ENCODE data around the gene GNL3L. TPM values are rescaled to one million over a fixed set of nuclear protein-coding genes. Genes with fewer than 3 reads are reported as not detected.
"Not testable (repeated sequence)": the region's sequence is repeated elsewhere in the genome, so short reads cannot be mapped to it uniquely, and the experiment has no call there.

The GNL3L gene
- total and polyA plus RNA-seq, 4 donors, result 8.1 to 23.7 (median 21.1) TPM

DNA sequence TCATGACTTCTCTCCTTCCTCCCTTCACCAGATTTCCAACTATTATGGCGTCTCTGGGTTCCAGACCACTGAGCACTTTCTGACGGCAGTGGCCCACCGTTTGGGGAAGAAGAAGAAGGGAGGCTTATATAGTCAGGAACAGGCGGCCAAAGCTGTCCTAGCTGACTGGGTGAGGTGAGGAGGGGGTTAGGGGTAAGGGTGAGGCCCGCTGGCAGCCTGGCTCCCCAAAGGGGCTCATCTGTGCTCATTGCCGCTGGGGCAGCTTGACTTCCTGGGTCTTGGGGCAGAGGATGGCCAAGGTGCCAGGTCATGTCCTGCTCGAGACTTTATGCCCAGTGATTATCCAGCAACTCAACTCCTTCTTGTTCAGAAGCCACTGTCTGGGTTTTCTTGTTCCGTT is 21.8 kb downstream of the GNL3L start:
- Histone ChIP-seq H3K4me1 (ENCODE audit: control insufficient read depth, insufficient read depth, low read length) (no peaks in the 10 kb centered on the region), H3K27me3 (ENCODE audit: control insufficient read depth, insufficient read depth, low read length) (no peaks in the 10 kb centered on the region), H3K9me3 (ENCODE audit: control insufficient read depth, insufficient read depth, low read length) (no peaks in the 10 kb centered on the region), H3K36me3 (ENCODE audit: control insufficient read depth, insufficient read depth, low read length) (peaks cover 58% of the 10 kb centered on the region), H3K27ac (ENCODE audit: low read depth, low read length) (no peak overlapping the region), H3K4me3 (ENCODE audit: low read depth, low read length) (no peak overlapping the region)
- 89% methylated on average over 7 of the region's 8 CpGs for WGBS (ENCODE audit: insufficient coverage)
- DNase-seq (ENCODE audit: low read depth in 4 of 6, low spot score in 6 of 6), result no peak

DNA sequence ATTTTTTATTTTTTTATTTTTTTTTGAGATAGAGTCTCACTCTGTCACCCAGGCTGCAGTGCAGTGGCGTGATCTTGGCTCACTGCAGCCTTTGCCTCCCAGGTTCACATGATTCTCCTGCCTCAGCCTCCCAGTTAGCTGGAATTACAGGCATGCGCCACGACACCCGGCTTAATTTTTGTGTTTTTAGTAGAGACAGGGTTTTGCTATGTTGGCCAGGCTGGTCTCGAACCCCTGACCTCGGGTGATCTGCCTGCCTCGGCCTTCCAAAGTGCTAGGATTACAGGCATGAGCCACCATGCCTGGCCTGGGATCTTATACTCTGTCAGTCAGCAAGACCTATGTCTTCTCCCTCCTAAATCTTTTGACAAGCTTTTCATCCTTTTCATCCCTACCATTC is 25.0 kb downstream of the GNL3L start:
- DNase-seq (ENCODE audit: low read depth in 4 of 6, low spot score in 6 of 6); H3K27me3 ChIP-seq (ENCODE audit: control insufficient read depth, insufficient read depth, low read length); H3K27ac ChIP-seq (ENCODE audit: low read depth, low read length); H3K9me3 ChIP-seq (ENCODE audit: control insufficient read depth, insufficient read depth, low read length); H3K4me3 ChIP-seq (ENCODE audit: low read depth, low read length); H3K4me1 ChIP-seq (ENCODE audit: control insufficient read depth, insufficient read depth, low read length): not testable (repeated sequence)
- peaks cover 46% of the 10 kb centered on the region for H3K36me3 ChIP-seq (ENCODE audit: control insufficient read depth, insufficient read depth, low read length)
- WGBS (ENCODE audit: insufficient coverage), result 94% methylated on average over 4 of the region's 7 CpGs

DNA sequence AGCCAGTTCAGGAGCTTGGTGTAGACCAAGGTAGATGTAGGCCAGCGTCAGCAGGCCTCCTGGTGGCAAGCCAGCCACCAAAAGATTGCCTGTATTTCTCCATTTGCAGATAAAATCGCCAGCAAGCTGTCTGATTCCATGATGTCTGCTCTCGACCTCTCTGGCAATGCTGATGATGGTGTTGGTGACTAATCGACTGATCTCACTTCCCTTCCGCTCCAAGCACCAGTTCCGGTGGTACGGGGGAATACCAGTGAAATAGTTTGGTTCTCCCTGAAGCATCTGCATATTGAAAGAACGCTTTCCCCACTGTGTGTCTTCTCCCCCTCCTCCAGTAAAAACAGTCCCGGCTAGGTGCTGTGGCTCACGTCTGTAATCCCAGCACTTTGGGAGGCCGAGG is 30.4 kb downstream of the GNL3L start:
- no peak for DNase-seq (ENCODE audit: low read depth in 4 of 6, low spot score in 6 of 6)
- 74% methylated on average over 3 of the region's 11 CpGs for WGBS (ENCODE audit: insufficient coverage)
- H3K36me3 ChIP-seq (ENCODE audit: control insufficient read depth, insufficient read depth, low read length), result peaks cover 45% of the 10 kb centered on the region
- no peaks in the 10 kb centered on the region for H3K9me3 ChIP-seq (ENCODE audit: control insufficient read depth, insufficient read depth, low read length)
- H3K27me3 ChIP-seq (ENCODE audit: control insufficient read depth, insufficient read depth, low read length), result no peaks in the 10 kb centered on the region
- no peak overlapping the region for H3K27ac ChIP-seq (ENCODE audit: low read depth, low read length)
- H3K4me1 ChIP-seq (ENCODE audit: control insufficient read depth, insufficient read depth, low read length), result no peaks in the 10 kb centered on the region
- H3K4me3 ChIP-seq (ENCODE audit: low read depth, low read length), result no peak overlapping the region

DNA sequence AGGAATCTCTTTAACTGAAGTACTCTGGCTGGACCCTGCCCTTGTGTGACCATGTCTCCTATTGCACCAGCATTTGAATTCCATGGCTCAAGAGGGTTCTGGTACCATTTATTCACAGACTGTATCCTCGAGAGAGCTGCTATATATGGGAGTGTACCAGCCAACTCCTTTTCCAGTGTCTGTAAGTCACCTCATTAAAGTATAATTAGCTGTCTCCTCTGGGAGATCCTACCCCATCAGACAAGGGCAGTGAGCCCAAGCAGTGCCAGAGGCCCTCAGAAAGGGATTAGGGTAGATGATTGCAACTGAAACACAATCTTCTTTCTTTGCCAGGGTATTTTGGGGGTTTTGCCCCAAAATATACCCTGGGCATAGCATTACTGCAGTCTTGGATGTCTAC is 31.6 kb downstream of the GNL3L start:
- H3K27ac ChIP-seq (ENCODE audit: low read depth, low read length), result no peak overlapping the region
- no peaks in the 10 kb centered on the region for H3K4me1 ChIP-seq (ENCODE audit: control insufficient read depth, insufficient read depth, low read length)
- no CpG with 5 or more reads among the region's 1 CpG for WGBS (ENCODE audit: insufficient coverage)
- no peak overlapping the region for H3K4me3 ChIP-seq (ENCODE audit: low read depth, low read length)
- no peaks in the 10 kb centered on the region for H3K27me3 ChIP-seq (ENCODE audit: control insufficient read depth, insufficient read depth, low read length)
- no peaks in the 10 kb centered on the region for H3K9me3 ChIP-seq (ENCODE audit: control insufficient read depth, insufficient read depth, low read length)
- peak in 1 of 6 donors; percentile 0 for DNase-seq (ENCODE audit: low read depth in 4 of 6, low spot score in 6 of 6)
- H3K36me3 ChIP-seq (ENCODE audit: control insufficient read depth, insufficient read depth, low read length), result peaks cover 37% of the 10 kb centered on the region

DNA sequence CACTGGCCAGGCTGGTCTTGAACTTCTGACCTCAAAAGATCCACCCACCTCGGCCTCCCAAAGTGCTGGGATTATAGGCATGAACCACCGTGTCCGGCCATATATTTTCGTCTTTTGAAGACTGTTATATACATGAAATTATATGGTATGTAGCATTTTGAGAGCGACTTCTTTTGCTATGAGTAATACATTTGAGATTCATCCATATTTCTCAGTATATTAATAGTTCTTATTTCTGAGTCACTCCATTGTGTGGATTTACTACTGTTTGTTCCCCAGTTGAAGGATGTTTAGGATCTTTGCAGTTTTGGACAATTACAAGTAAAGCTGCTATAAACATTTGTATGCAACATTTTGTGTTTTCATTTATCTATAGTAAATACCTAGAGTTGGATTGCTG is 34.9 kb downstream of the GNL3L start:
- H3K4me1 ChIP-seq (ENCODE audit: control insufficient read depth, insufficient read depth, low read length), result no peaks in the 10 kb centered on the region
- peaks cover 21% of the 10 kb centered on the region for H3K36me3 ChIP-seq (ENCODE audit: control insufficient read depth, insufficient read depth, low read length)
- WGBS (ENCODE audit: insufficient coverage), result no CpG with 5 or more reads among the region's 5 CpGs
- H3K4me3 ChIP-seq (ENCODE audit: low read depth, low read length), result no peak overlapping the region
- no peak for DNase-seq (ENCODE audit: low read depth in 4 of 6, low spot score in 6 of 6)
- H3K27me3 ChIP-seq (ENCODE audit: control insufficient read depth, insufficient read depth, low read length), result no peaks in the 10 kb centered on the region
- no peak overlapping the region for H3K27ac ChIP-seq (ENCODE audit: low read depth, low read length)
- H3K9me3 ChIP-seq (ENCODE audit: control insufficient read depth, insufficient read depth, low read length), result peaks cover 3% of the 10 kb centered on the region

DNA sequence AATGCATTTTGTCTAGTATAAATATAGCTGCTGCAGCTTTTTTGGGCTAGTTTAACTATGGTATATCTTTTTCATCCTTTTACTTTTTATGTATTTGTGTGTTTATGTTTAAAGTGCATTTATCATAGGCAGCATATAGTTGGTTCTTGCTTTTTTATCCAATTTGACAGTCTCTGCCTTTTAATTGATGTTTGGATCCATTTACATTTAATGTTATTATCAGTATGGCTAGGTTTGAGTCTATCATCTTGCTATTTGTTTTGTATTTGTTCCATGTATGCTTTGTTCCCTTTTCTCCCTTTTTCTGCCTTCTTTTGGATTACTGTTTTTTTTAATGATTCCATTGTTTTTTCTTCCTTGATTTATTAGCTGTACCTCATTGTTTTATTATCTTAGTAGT is 40.3 kb downstream of the GNL3L start:
- no peak for DNase-seq (ENCODE audit: low read depth in 4 of 6, low spot score in 6 of 6)
- no peaks in the 10 kb centered on the region for H3K36me3 ChIP-seq (ENCODE audit: control insufficient read depth, insufficient read depth, low read length)
- H3K4me3 ChIP-seq (ENCODE audit: low read depth, low read length), result no peak overlapping the region
- no peaks in the 10 kb centered on the region for H3K4me1 ChIP-seq (ENCODE audit: control insufficient read depth, insufficient read depth, low read length)
- H3K9me3 ChIP-seq (ENCODE audit: control insufficient read depth, insufficient read depth, low read length), result peaks cover 6% of the 10 kb centered on the region
- no peaks in the 10 kb centered on the region for H3K27me3 ChIP-seq (ENCODE audit: control insufficient read depth, insufficient read depth, low read length)
- no peak overlapping the region for H3K27ac ChIP-seq (ENCODE audit: low read depth, low read length)

DNA sequence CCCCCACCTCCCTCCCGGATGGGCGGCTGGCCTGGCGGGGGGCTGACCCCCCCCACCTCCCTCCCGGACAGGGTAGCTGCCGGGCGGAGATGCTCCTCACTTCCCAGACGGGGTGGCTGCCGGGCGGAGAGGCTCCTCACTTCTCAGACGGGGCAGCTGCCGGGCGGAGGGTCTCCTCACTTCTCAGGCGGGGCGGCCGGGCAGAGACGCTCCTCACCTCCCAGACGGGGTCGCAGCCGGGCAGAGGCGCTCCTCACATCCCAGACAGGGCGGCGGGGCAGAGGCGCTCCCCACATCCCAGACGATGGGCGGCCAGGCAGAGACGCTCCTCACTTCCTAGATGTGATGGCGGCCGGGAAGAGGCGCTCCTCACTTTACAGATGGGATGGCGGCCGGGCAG is 42.6 kb downstream of the GNL3L start:
- H3K27ac ChIP-seq (ENCODE audit: low read depth, low read length); H3K36me3 ChIP-seq (ENCODE audit: control insufficient read depth, insufficient read depth, low read length); H3K4me1 ChIP-seq (ENCODE audit: control insufficient read depth, insufficient read depth, low read length); H3K9me3 ChIP-seq (ENCODE audit: control insufficient read depth, insufficient read depth, low read length); H3K27me3 ChIP-seq (ENCODE audit: control insufficient read depth, insufficient read depth, low read length); DNase-seq (ENCODE audit: low read depth in 4 of 6, low spot score in 6 of 6); H3K4me3 ChIP-seq (ENCODE audit: low read depth, low read length): not testable (repeated sequence)
- WGBS (ENCODE audit: insufficient coverage), result no CpG with 5 or more reads among the region's 31 CpGs

DNA sequence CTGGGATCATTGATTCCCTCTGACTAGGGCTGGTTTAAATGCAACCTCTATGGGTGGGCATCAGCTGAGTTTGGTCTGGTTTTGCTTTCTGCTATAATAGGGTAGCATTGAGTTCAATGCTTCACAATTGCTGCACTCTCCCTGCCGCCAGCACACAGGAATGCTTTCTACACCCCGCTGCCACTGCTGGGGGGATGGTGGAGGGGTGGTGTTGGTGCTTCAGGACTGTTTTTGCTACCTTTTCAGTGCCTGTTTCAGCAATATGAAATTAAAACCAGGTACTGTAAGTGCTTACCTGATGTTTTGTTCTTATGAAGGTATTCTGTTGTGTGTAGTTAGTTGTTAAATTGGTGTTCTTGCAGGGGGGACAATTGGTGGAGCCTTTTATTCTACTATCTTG is 67.7 kb downstream of the GNL3L start:
- no CpG with 5 or more reads among the region's 2 CpGs for WGBS (ENCODE audit: insufficient coverage)
- H3K36me3 ChIP-seq (ENCODE audit: control insufficient read depth, insufficient read depth, low read length), result no peaks in the 10 kb centered on the region
- H3K27me3 ChIP-seq (ENCODE audit: control insufficient read depth, insufficient read depth, low read length), result no peaks in the 10 kb centered on the region
- H3K9me3 ChIP-seq (ENCODE audit: control insufficient read depth, insufficient read depth, low read length), result no peaks in the 10 kb centered on the region
- no peak for DNase-seq (ENCODE audit: low read depth in 4 of 6, low spot score in 6 of 6)
- no peaks in the 10 kb centered on the region for H3K4me1 ChIP-seq (ENCODE audit: control insufficient read depth, insufficient read depth, low read length)
- no peak overlapping the region for H3K4me3 ChIP-seq (ENCODE audit: low read depth, low read length)
- no peak overlapping the region for H3K27ac ChIP-seq (ENCODE audit: low read depth, low read length)

DNA sequence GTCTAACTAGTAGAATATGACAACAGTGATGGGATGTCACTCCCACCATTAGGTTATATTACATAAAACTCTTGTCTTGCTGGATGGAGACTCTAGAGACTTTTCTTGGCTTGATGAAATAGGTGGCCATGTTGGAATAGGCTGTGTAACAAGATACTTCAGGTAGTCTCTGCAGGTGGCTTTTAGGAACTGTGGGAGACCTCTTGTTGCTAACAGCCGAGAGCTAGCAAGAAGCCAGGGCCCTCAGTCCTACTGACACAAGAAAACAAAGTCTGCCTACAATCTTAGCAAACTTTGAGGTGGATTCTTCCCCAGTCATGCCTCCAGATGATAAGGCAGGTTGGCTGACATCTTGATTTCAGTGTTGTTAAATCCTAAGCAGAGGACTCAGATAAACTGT is 72.5 kb downstream of the GNL3L start:
- H3K27ac ChIP-seq (ENCODE audit: low read depth, low read length), result no peak overlapping the region
- DNase-seq (ENCODE audit: low read depth in 4 of 6, low spot score in 6 of 6), result no peak
- no CpG with 5 or more reads among the region's 1 CpG for WGBS (ENCODE audit: insufficient coverage)

More for the DNA sequence above, 72.5 kb downstream of the GNL3L start:
- Histone ChIP-seq H3K4me3 (ENCODE audit: low read depth, low read length) (no peak overlapping the region), H3K4me1 (ENCODE audit: control insufficient read depth, insufficient read depth, low read length) (no peaks in the 10 kb centered on the region), H3K9me3 (ENCODE audit: control insufficient read depth, insufficient read depth, low read length) (no peaks in the 10 kb centered on the region), H3K36me3 (ENCODE audit: control insufficient read depth, insufficient read depth, low read length) (no peaks in the 10 kb centered on the region), H3K27me3 (ENCODE audit: control insufficient read depth, insufficient read depth, low read length) (no peaks in the 10 kb centered on the region)

All from spinal cord (tissue), 10 donors.